ENCODE measurements around the gene NCR1. TPM values are rescaled to one million over a fixed set of nuclear protein-coding genes. Genes with fewer than 3 reads are reported as not detected.
"Not testable (repeated sequence)": the region's sequence is repeated elsewhere in the genome, so short reads cannot be mapped to it uniquely, and the experiment has no call there.

Gene NCR1
- total and polyA plus RNA-seq, 12 donors, result 0.17 to 0.55 TPM; not detected in 10

- no peaks in the 10 kb centered on the region for H3K9me3 ChIP-seq (replicated peaks in 1 of 3)
- 49 to 59% (median 56%) methylated on average over 7 of the region's 7 CpGs for WGBS, 4 donors
- peaks cover 8% of the 10 kb centered on the region for H3K27me3 ChIP-seq
- no peak overlapping the region for H3K27ac ChIP-seq
- H3K4me3 ChIP-seq, result no peak overlapping the region
- H3K4me1 ChIP-seq (replicated peaks in 1 of 2), result no peaks in the 10 kb centered on the region
- no peak for TF ChIP-seq POLR2A (IDR thresholded peaks at IDR 0.05)
- H3K36me3 ChIP-seq (replicated peaks in 1 of 2), result no peaks in the 10 kb centered on the region
- intact Hi-C loops (cut with DNase I), result no loop called here
- DNase-seq, result no peak
These were observed 23.2 kb upstream of the NCR1 start for GRCh38 chr19:54882758-54883157.

GRCh38 chr19:54883228-54883627 is 22.7 kb upstream of the NCR1 start:
- Histone ChIP-seq H3K9me3 (replicated peaks in 1 of 3) (no peaks in the 10 kb centered on the region), H3K4me3 (no peak overlapping the region), H3K4me1 (replicated peaks in 1 of 2) (no peaks in the 10 kb centered on the region), H3K27ac (no peak overlapping the region), H3K36me3 (replicated peaks in 1 of 2) (no peaks in the 10 kb centered on the region), H3K27me3 (peaks cover 8% of the 10 kb centered on the region)
- no peak for DNase-seq
- intact Hi-C loops (cut with DNase I), result no loop called here
- 73 to 85% (median 80%) methylated on average over 7 to 9 of the region's 9 CpGs for WGBS, 4 donors
- TF ChIP-seq CTCF (IDR thresholded peaks at IDR 0.05), result no peak
- TF ChIP-seq POLR2A (IDR thresholded peaks at IDR 0.05), result no peak

- H3K4me1 ChIP-seq (replicated peaks in 1 of 2), result no peaks in the 10 kb centered on the region
- WGBS, 4 donors, result 77 to 87% (median 79%) methylated on average over 10 of the region's 10 CpGs
- H3K4me3 ChIP-seq, result no peak overlapping the region
- no peaks in the 10 kb centered on the region for H3K9me3 ChIP-seq (replicated peaks in 1 of 3)
- no peaks in the 10 kb centered on the region for H3K27me3 ChIP-seq
- no peak overlapping the region for H3K27ac ChIP-seq
- H3K36me3 ChIP-seq (replicated peaks in 1 of 2), result no peaks in the 10 kb centered on the region
- no peak for DNase-seq
- TF ChIP-seq CTCF (IDR thresholded peaks at IDR 0.05) (no peak), POLR2A (IDR thresholded peaks at IDR 0.05) (no peak)
- intact Hi-C loops (cut with DNase I), result no loop called here
These were observed 17.7 kb upstream of the NCR1 start for GRCh38 chr19:54888239-54888638.

- intact Hi-C loops (cut with DNase I), result no loop called here
- no peak for TF ChIP-seq POLR2A (IDR thresholded peaks at IDR 0.05)
- TF ChIP-seq CTCF (IDR thresholded peaks at IDR 0.05), result no peak
- no peaks in the 10 kb centered on the region for H3K4me1 ChIP-seq (replicated peaks in 1 of 2)
- no peak for DNase-seq
- H3K36me3 ChIP-seq (replicated peaks in 1 of 2), result no peaks in the 10 kb centered on the region
- no peaks in the 10 kb centered on the region for H3K27me3 ChIP-seq
- no peak overlapping the region for H3K27ac ChIP-seq
- no peak overlapping the region for H3K4me3 ChIP-seq
- H3K9me3 ChIP-seq (replicated peaks in 1 of 3), result no peaks in the 10 kb centered on the region
- WGBS, 4 donors, result 76 to 84% (median 81%) methylated on average over 11 of the region's 11 CpGs
These were observed 16.4 kb upstream of the NCR1 start for GRCh38 chr19:54889566-54889965.

GRCh38 chr19:54893406-54893805 is 12.5 kb upstream of the NCR1 start:
- peak in 3 of 7 donors; percentile 7 to 24 (median 21) for DNase-seq
- no peak for TF ChIP-seq POLR2A (IDR thresholded peaks at IDR 0.05)
- TF ChIP-seq CTCF (IDR thresholded peaks at IDR 0.05), result no peak
- H3K27me3 ChIP-seq, result no peaks in the 10 kb centered on the region
- H3K4me1 ChIP-seq (replicated peaks in 1 of 2), result no peaks in the 10 kb centered on the region
- intact Hi-C loops (cut with DNase I), result no loop called here
- no peaks in the 10 kb centered on the region for H3K9me3 ChIP-seq (replicated peaks in 1 of 3)
- H3K4me3 ChIP-seq, result no peak overlapping the region
- no peaks in the 10 kb centered on the region for H3K36me3 ChIP-seq (replicated peaks in 1 of 2)
- no peak overlapping the region for H3K27ac ChIP-seq
- WGBS, 4 donors, result 31 to 48% (median 41%) methylated on average over 7 of the region's 7 CpGs

GRCh38 chr19:54894106-54894505 is 11.8 kb upstream of the NCR1 start:
- H3K9me3 ChIP-seq (replicated peaks in 1 of 3); H3K36me3 ChIP-seq (replicated peaks in 1 of 2); H3K4me1 ChIP-seq (replicated peaks in 1 of 2); H3K4me3 ChIP-seq; intact Hi-C loops (cut with DNase I); H3K27me3 ChIP-seq; H3K27ac ChIP-seq: not testable (repeated sequence)
- peak in 1 of 7 donors; percentile 14 for DNase-seq
- WGBS, 4 donors, result 85 to 91% (median 89%) methylated on average over 16 of the region's 16 CpGs
